ENCODE results near the gene SHC3. TPM values are rescaled to one million over a fixed set of nuclear protein-coding genes. Genes with fewer than 3 reads are reported as not detected.

The SHC3 gene
- total RNA-seq, 4 donors from 2014 or later, result 2.2 to 4.0 (median 3.1) TPM

- TF ChIP-seq EP300 (IDR thresholded peaks at IDR 0.05) (no peak), POLR2A (IDR thresholded peaks at IDR 0.05; ENCODE audit: low read depth) (no peak)
- TF ChIP-seq, protein P1, sequence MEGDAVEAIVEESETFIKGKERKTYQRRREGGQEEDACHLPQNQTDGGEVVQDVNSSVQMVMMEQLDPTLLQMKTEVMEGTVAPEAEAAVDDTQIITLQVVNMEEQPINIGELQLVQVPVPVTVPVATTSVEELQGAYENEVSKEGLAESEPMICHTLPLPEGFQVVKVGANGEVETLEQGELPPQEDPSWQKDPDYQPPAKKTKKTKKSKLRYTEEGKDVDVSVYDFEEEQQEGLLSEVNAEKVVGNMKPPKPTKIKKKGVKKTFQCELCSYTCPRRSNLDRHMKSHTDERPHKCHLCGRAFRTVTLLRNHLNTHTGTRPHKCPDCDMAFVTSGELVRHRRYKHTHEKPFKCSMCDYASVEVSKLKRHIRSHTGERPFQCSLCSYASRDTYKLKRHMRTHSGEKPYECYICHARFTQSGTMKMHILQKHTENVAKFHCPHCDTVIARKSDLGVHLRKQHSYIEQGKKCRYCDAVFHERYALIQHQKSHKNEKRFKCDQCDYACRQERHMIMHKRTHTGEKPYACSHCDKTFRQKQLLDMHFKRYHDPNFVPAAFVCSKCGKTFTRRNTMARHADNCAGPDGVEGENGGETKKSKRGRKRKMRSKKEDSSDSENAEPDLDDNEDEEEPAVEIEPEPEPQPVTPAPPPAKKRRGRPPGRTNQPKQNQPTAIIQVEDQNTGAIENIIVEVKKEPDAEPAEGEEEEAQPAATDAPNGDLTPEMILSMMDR (IDR thresholded peaks at IDR 0.05), result no peak
- H3K9me3 ChIP-seq, result no peaks in the 10 kb centered on the region
- H3K27ac ChIP-seq (replicated peaks in 1 of 4), result no peak overlapping the region
- H3K36me3 ChIP-seq, result no peaks in the 10 kb centered on the region
- WGBS, result 97% methylated on average over 8 of the region's 8 CpGs
- H3K4me3 ChIP-seq, result no peak overlapping the region
- H3K4me1 ChIP-seq, result peaks cover 0 to 8% (median 0%) of the 10 kb centered on the region in 4 donors
- H3K27me3 ChIP-seq, result no peaks in the 10 kb centered on the region
- DNase-seq (ENCODE audit: extremely low spot score), result no peak
- intact Hi-C loops (cut with DNase I), result no loop called here
Observed at GRCh38 chr9:88965473-88965872, 213.1 kb downstream of the SHC3 start.

- no peak overlapping the region for H3K27ac ChIP-seq (replicated peaks in 1 of 4)
- intact Hi-C loops (cut with DNase I), result no loop called here
- H3K27me3 ChIP-seq, result no peaks in the 10 kb centered on the region
- H3K4me1 ChIP-seq, result no peaks in the 10 kb centered on the region
- no peak for TF ChIP-seq EP300 (IDR thresholded peaks at IDR 0.05)
- TF ChIP-seq, protein P1 (IDR thresholded peaks at IDR 0.05), result no peak
- TF ChIP-seq POLR2AphosphoS5 (IDR thresholded peaks at IDR 0.05), result no peak
- no peak for TF ChIP-seq POLR2A (IDR thresholded peaks at IDR 0.05; ENCODE audit: low read depth)
- H3K4me3 ChIP-seq, result no peak overlapping the region
- H3K9me3 ChIP-seq, result no peaks in the 10 kb centered on the region
- 82% methylated on average over 3 of the region's 3 CpGs for WGBS
- no peak for DNase-seq (ENCODE audit: extremely low spot score)
- no peaks in the 10 kb centered on the region for H3K36me3 ChIP-seq
Observed at GRCh38 chr9:88960632-88961031, 218.0 kb downstream of the SHC3 start.

GRCh38 chr9:88959727-88960469 is 218.7 kb downstream of the SHC3 start:
- Histone ChIP-seq H3K36me3 (no peaks in the 10 kb centered on the region), H3K9me3 (no peaks in the 10 kb centered on the region), H3K4me1 (no peaks in the 10 kb centered on the region), H3K27ac (replicated peaks in 1 of 4) (no peak overlapping the region), H3K4me3 (no peak overlapping the region), H3K27me3 (no peaks in the 10 kb centered on the region)
- TF ChIP-seq POLR2A (IDR thresholded peaks at IDR 0.05; ENCODE audit: low read depth) (no peak), EP300 (IDR thresholded peaks at IDR 0.05) (no peak)
- TF ChIP-seq, protein P1 (IDR thresholded peaks at IDR 0.05), result no peak
- 81% methylated on average over 5 of the region's 5 CpGs for WGBS
- intact Hi-C loops (cut with DNase I), result no loop called here
- DNase-seq (ENCODE audit: extremely low spot score), result no peak

GRCh38 chr9:88957526-88957925 is 221.1 kb downstream of the SHC3 start:
- Histone ChIP-seq H3K36me3 (no peaks in the 10 kb centered on the region), H3K9me3 (no peaks in the 10 kb centered on the region), H3K27ac (replicated peaks in 1 of 4) (no peak overlapping the region), H3K27me3 (no peaks in the 10 kb centered on the region), H3K4me3 (no peak overlapping the region), H3K4me1 (peaks cover 10 to 17% (median 14%) of the 10 kb centered on the region in 4 donors)
- no peak for DNase-seq (ENCODE audit: extremely low spot score)
- TF ChIP-seq POLR2A (IDR thresholded peaks at IDR 0.05; ENCODE audit: low read depth) (no peak), EP300 (IDR thresholded peaks at IDR 0.05) (no peak), POLR2AphosphoS5 (IDR thresholded peaks at IDR 0.05) (no peak)
- TF ChIP-seq, protein P1 (IDR thresholded peaks at IDR 0.05), result no peak
- intact Hi-C loops (cut with DNase I), result no loop called here
- 69% methylated on average over 3 of the region's 3 CpGs for WGBS

Other genes with a start within 250 kb of the SHC3 start
- 100 to 1,000 TPM; 184 to 340 (median 223) TPM for gene S1PR3, start 187.3 kb downstream of the SHC3 start, total RNA-seq
- 10 to 100 TPM in 1 of 4 donors, 1 to 10 TPM in 3; 2.0 to 10.3 (median 6.0) TPM for gene CKS2, start 132.4 kb upstream of the SHC3 start, total RNA-seq
- gene SECISBP2, start 139.7 kb upstream of the SHC3 start, total RNA-seq, result 10 to 100 TPM; 24.0 to 32.8 (median 29.0) TPM